ENCODE data around the gene EML4. TPM values are rescaled to one million over a fixed set of nuclear protein-coding genes. Genes with fewer than 3 reads are reported as not detected.

The EML4 gene
- total RNA-seq, 3 donors from 2014 or later, result 47.9 to 88.3 (median 66.3) TPM

DNA sequence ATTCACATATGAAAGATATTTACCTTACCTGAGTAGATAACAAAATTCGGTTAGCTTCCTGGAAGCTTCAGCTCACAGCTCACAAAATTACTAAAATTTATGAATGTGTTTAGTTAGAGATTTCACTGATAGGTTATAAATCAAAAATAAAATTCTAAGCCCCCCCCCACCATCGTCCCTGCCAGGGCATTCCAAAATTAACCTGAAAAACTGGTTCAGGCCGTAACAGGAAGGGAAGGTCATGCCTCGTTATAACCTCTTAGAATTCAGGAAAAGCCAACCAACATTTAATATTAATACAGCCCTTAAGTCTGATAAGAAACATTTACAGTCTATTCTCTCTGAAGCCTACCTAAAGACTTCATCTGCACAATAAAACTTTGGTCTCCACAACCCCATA is 143.0 kb downstream of the EML4 start:
- DNase-seq, result no peak
- intact Hi-C loops (cut with DNase I, micrococcal nuclease), result no loop called here
- no peaks in the 10 kb centered on the region for H3K36me3 ChIP-seq (ENCODE audit: low read depth)
- no peak overlapping the region for H3K4me3 ChIP-seq
- no peak for ATAC-seq
- TF ChIP-seq, protein P1, sequence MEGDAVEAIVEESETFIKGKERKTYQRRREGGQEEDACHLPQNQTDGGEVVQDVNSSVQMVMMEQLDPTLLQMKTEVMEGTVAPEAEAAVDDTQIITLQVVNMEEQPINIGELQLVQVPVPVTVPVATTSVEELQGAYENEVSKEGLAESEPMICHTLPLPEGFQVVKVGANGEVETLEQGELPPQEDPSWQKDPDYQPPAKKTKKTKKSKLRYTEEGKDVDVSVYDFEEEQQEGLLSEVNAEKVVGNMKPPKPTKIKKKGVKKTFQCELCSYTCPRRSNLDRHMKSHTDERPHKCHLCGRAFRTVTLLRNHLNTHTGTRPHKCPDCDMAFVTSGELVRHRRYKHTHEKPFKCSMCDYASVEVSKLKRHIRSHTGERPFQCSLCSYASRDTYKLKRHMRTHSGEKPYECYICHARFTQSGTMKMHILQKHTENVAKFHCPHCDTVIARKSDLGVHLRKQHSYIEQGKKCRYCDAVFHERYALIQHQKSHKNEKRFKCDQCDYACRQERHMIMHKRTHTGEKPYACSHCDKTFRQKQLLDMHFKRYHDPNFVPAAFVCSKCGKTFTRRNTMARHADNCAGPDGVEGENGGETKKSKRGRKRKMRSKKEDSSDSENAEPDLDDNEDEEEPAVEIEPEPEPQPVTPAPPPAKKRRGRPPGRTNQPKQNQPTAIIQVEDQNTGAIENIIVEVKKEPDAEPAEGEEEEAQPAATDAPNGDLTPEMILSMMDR (IDR thresholded peaks at IDR 0.05), result no peak
- H3K9me3 ChIP-seq, result no peaks in the 10 kb centered on the region
- H3K4me1 ChIP-seq (ENCODE audit: low read depth), result peaks cover 8% of the 10 kb centered on the region

DNA sequence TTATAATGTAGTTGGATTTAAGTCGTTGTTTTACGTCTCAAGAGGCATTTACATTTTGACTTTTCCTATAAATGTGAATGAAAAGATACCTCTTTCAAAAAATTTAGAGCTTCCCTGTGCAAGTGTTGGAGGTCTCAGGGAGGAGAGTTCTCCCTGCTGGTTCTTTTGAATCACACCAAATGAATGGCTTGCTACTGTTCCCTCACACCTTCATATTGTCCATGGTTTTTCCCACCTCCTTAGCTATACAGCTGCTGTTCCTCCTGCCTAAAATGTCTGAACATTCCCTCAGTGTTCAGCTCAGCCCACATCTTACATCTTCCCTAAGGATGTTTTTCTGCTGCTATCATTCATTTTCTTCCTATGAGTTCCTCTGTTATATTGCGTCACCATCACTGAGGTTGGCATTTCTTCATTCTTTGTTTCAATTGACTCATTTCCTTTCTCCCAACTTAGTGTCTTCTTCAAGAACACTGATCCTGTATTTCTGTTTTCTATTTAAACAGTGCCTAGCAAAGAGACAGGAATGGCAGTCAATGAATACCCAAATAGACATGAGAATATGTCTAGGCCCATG is 145.8 kb downstream of the EML4 start:
- Histone ChIP-seq H3K36me3 (ENCODE audit: low read depth) (no peaks in the 10 kb centered on the region), H3K4me1 (ENCODE audit: low read depth) (peaks cover 8% of the 10 kb centered on the region), H3K4me3 (no peak overlapping the region), H3K9me3 (no peaks in the 10 kb centered on the region)
- ATAC-seq (no peak), DNase-seq (no peak)
- TF ChIP-seq, protein P1 (IDR thresholded peaks at IDR 0.05), result no peak
- intact Hi-C loops (cut with DNase I, micrococcal nuclease), result no loop called here

DNA sequence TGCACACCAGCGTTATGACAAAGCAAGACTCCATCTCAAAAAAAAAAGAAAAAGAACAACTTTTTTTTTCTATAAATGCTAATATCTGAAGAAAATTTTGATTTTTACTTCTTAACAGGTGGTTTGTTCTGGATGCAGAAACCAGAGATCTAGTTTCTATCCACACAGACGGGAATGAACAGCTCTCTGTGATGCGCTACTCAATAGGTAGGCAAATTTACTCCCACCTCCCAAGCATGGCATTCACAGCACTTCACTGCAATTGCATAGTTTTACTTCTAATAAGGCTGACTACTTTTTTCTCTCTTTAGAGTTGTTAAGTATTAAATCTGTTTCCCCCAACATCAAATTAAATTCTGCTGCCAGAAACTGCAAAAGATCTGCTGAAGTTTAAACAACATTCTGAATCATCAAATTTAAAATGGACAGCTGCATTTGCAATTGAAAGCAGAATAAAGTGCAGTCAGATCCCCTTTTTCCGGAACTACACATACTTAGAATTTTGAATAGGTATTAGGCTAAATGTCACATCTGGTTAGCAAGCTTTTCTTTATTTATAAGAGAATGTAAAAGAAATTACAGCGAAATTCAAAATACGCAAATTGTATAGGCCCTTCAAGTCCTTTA is 146.8 kb downstream of the EML4 start:
- no peaks in the 10 kb centered on the region for H3K36me3 ChIP-seq (ENCODE audit: low read depth)
- no peak overlapping the region for H3K4me3 ChIP-seq
- no peak for DNase-seq
- no peak for ATAC-seq
- TF ChIP-seq, protein P1 (IDR thresholded peaks at IDR 0.05), result no peak
- intact Hi-C loops (cut with DNase I, micrococcal nuclease), result no loop called here
- H3K9me3 ChIP-seq, result no peaks in the 10 kb centered on the region
- H3K4me1 ChIP-seq (ENCODE audit: low read depth), result peaks cover 8% of the 10 kb centered on the region

DNA sequence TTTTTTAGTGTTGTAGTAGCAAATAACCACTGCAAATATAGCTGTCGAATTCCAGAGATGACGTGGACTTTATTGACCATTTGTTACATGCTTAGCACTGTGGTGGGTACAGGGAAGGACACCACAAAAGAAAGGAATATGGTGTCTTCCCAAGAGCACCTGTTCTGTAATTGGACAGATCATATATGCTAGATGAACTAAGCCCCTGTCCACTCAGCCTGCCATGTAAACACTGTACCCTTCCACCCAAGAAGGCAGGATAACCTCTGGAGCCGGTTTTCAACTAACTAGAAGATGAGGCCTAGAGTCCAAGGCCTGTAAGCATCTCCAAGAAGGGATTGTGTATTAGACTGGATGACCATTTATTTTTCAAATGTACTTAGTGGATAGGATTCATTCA is 147.8 kb downstream of the EML4 start:
- intact Hi-C loops (cut with DNase I, micrococcal nuclease), result no loop called here
- no peak overlapping the region for H3K4me3 ChIP-seq
- H3K4me1 ChIP-seq (ENCODE audit: low read depth), result peaks cover under 1% of the 10 kb centered on the region
- ATAC-seq (no peak), DNase-seq (no peak)
- H3K36me3 ChIP-seq (ENCODE audit: low read depth), result no peaks in the 10 kb centered on the region
- no peaks in the 10 kb centered on the region for H3K9me3 ChIP-seq
- TF ChIP-seq, protein P1 (IDR thresholded peaks at IDR 0.05), result no peak

DNA sequence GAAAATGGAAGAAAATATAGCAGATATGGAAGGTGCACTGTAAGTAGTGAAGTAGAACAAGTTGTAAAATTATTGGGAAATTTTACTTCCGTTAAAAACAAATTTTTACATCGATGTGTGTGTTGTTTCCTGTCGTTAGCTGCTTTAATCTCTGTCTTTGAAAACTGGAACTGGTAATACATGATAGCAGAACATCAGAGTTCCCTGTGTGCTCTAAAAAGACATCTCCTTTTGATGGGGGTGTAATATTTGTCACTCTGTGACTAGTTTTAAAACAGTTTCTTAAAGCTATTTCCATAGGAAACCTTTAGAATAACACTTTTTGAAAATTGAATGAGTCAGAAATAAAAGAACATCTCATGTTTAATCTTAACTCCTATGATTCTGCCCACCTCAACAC is 148.3 kb downstream of the EML4 start:
- TF ChIP-seq, protein P1 (IDR thresholded peaks at IDR 0.05), result no peak
- H3K36me3 ChIP-seq (ENCODE audit: low read depth), result no peaks in the 10 kb centered on the region
- intact Hi-C loops (cut with DNase I, micrococcal nuclease), result no loop called here
- H3K9me3 ChIP-seq, result no peaks in the 10 kb centered on the region
- no peak overlapping the region for H3K4me3 ChIP-seq
- ATAC-seq (no peak), DNase-seq (no peak)
- H3K4me1 ChIP-seq (ENCODE audit: low read depth), result no peaks in the 10 kb centered on the region
